Measurements from ENCODE around the gene GPR83. TPM values are rescaled to one million over a fixed set of nuclear protein-coding genes. Genes with fewer than 3 reads are reported as not detected.
"Not testable (repeated sequence)": the region's sequence is repeated elsewhere in the genome, so short reads cannot be mapped to it uniquely, and the experiment has no call there.

GPR83 gene
- total RNA-seq, 1 donor from 2014 or later, result 0.14 TPM

DNA sequence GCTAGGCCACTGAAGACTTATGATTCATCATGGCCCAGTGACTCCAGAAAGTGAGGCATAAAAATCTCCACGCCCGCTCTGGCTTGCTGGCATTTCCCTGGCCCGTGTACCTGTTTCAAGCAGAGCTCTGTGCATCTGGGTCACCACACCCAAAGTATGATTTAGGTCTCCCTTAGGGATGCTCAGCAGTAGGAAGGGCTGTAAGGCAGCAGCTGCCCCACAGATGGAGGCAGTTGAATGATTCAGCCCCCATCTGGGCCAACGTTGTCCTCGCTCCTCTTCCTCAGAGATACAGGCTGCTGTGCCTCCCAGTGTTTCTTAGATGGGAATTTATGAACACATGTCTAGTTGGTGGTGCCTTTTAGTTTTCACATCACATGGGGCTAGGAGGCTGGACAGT lies 21.6 kb downstream of the GPR83 start:
- Mint-ChIP-seq H3K4me1 (ENCODE audit: low read depth, unreplicated experiment) (no peaks in the 10 kb centered on the region), H3K4me3 (ENCODE audit: unreplicated experiment) (no peak overlapping the region), H3K27ac (ENCODE audit: unreplicated experiment) (no peak overlapping the region), H3K36me3 (ENCODE audit: low read depth, unreplicated experiment) (no peaks in the 10 kb centered on the region), H3K9me3 (ENCODE audit: unreplicated experiment) (peaks cover 7% of the 10 kb centered on the region), H3K27me3 (ENCODE audit: low read depth, unreplicated experiment) (peaks cover 6% of the 10 kb centered on the region)
- Histone ChIP-seq H3K9ac (ENCODE audit: low read length) (no peak overlapping the region), H3K4me2 (ENCODE audit: low read length) (no peak overlapping the region), H3K9me3 (ENCODE audit: insufficient read depth, low read depth, low read length) (no peaks in the 10 kb centered on the region), H4K20me1 (ENCODE audit: insufficient read depth, low read length) (no peaks in the 10 kb centered on the region), H3K36me3 (ENCODE audit: insufficient read depth, low read length) (no peaks in the 10 kb centered on the region), H3K4me3 (ENCODE audit: insufficient read depth, low read depth, low read length) (no peak overlapping the region), H3K27ac (ENCODE audit: low read depth, low read length) (no peak overlapping the region), H3K79me2 (ENCODE audit: insufficient read depth, low read length) (no peaks in the 10 kb centered on the region), H2AFZ (ENCODE audit: low read depth, low read length) (no peak overlapping the region), H3K27me3 (ENCODE audit: insufficient read depth, low read length) (no peaks in the 10 kb centered on the region), H3K4me1 (ENCODE audit: insufficient read depth, low read length) (no peaks in the 10 kb centered on the region)
- TF ChIP-seq EZH2 (IDR thresholded peaks at IDR 0.05; ENCODE audit: insufficient read depth, low read length), result no peak
- TF ChIP-seq, protein P1, sequence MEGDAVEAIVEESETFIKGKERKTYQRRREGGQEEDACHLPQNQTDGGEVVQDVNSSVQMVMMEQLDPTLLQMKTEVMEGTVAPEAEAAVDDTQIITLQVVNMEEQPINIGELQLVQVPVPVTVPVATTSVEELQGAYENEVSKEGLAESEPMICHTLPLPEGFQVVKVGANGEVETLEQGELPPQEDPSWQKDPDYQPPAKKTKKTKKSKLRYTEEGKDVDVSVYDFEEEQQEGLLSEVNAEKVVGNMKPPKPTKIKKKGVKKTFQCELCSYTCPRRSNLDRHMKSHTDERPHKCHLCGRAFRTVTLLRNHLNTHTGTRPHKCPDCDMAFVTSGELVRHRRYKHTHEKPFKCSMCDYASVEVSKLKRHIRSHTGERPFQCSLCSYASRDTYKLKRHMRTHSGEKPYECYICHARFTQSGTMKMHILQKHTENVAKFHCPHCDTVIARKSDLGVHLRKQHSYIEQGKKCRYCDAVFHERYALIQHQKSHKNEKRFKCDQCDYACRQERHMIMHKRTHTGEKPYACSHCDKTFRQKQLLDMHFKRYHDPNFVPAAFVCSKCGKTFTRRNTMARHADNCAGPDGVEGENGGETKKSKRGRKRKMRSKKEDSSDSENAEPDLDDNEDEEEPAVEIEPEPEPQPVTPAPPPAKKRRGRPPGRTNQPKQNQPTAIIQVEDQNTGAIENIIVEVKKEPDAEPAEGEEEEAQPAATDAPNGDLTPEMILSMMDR (IDR thresholded peaks at IDR 0.05; ENCODE audit: insufficient read depth, low read depth, low read length), result no peak
- FAIRE-seq (no peak), DNase-seq (ENCODE audit: low read depth) (no peak)

DNA sequence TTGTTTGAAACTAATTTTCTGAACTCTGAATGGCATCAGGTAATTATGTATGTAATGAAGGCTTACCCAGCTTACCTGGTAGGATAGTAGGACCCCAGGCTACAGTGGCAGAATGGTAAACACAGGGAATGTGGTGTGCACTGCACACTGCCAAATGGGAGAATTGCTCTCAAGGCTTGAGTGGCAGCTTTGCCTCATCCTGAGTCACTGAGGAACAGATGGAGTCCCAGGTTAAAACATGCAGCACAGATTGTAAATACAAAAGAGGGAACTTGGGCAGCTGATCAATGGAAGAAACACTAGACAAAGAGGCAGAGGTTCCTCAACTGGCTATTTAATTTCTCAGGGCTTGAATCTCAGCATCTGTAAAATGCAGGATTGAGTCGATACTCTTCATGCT lies 24.4 kb downstream of the GPR83 start:
- no peak for FAIRE-seq
- no peak for DNase-seq (ENCODE audit: low read depth)
- TF ChIP-seq, protein P1 (IDR thresholded peaks at IDR 0.05; ENCODE audit: insufficient read depth, low read depth, low read length), result no peak
- no peak for TF ChIP-seq EZH2 (IDR thresholded peaks at IDR 0.05; ENCODE audit: insufficient read depth, low read length)
- Histone ChIP-seq H3K9ac (ENCODE audit: low read length) (no peak overlapping the region), H4K20me1 (ENCODE audit: insufficient read depth, low read length) (no peaks in the 10 kb centered on the region), H3K79me2 (ENCODE audit: insufficient read depth, low read length) (no peaks in the 10 kb centered on the region), H3K9me3 (ENCODE audit: insufficient read depth, low read depth, low read length) (no peaks in the 10 kb centered on the region), H3K4me2 (ENCODE audit: low read length) (no peak overlapping the region), H3K4me3 (ENCODE audit: insufficient read depth, low read depth, low read length) (no peak overlapping the region), H3K4me1 (ENCODE audit: insufficient read depth, low read length) (no peaks in the 10 kb centered on the region), H3K27ac (ENCODE audit: low read depth, low read length) (no peak overlapping the region), H3K36me3 (ENCODE audit: insufficient read depth, low read length) (no peaks in the 10 kb centered on the region), H2AFZ (ENCODE audit: low read depth, low read length) (no peak overlapping the region), H3K27me3 (ENCODE audit: insufficient read depth, low read length) (no peaks in the 10 kb centered on the region)
- no peak overlapping the region for H3K4me3 Mint-ChIP-seq (ENCODE audit: unreplicated experiment)
- H3K36me3 Mint-ChIP-seq (ENCODE audit: low read depth, unreplicated experiment), result no peaks in the 10 kb centered on the region
- peaks cover 3% of the 10 kb centered on the region for H3K9me3 Mint-ChIP-seq (ENCODE audit: unreplicated experiment)
- H3K4me1 Mint-ChIP-seq (ENCODE audit: low read depth, unreplicated experiment), result no peaks in the 10 kb centered on the region
- H3K27ac Mint-ChIP-seq (ENCODE audit: unreplicated experiment), result no peak overlapping the region
- H3K27me3 Mint-ChIP-seq (ENCODE audit: low read depth, unreplicated experiment), result peaks cover 7% of the 10 kb centered on the region

DNA sequence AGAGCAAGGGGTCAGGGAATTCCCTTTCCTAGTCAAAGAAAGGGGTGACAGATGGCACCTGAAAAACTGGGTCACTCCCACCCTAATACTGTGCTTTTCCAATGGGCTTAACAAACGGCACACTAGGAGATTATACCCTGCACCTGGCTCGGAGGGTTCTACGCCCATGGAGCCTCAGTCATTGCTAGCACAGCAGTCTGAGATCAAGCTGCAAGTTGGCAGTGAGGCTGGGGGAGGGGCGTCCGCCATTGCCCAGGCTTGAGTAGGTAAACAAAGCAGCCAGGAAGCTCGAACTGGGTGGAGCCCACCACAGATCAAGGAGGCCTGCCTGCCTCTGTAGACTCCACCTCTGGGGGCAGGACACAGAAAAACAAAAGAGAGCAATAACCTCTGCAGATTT lies 30.6 kb downstream of the GPR83 start:
- H3K4me1 ChIP-seq (ENCODE audit: insufficient read depth, low read length); H3K4me3 ChIP-seq (ENCODE audit: insufficient read depth, low read depth, low read length); H3K4me3 Mint-ChIP-seq (ENCODE audit: unreplicated experiment); DNase-seq (ENCODE audit: low read depth); H3K4me1 Mint-ChIP-seq (ENCODE audit: low read depth, unreplicated experiment); H3K4me2 ChIP-seq (ENCODE audit: low read length); H3K27ac ChIP-seq (ENCODE audit: low read depth, low read length); H3K27me3 ChIP-seq (ENCODE audit: insufficient read depth, low read length); H3K79me2 ChIP-seq (ENCODE audit: insufficient read depth, low read length); FAIRE-seq; H4K20me1 ChIP-seq (ENCODE audit: insufficient read depth, low read length); H3K9ac ChIP-seq (ENCODE audit: low read length); H3K9me3 ChIP-seq (ENCODE audit: insufficient read depth, low read depth, low read length); H3K36me3 Mint-ChIP-seq (ENCODE audit: low read depth, unreplicated experiment); H2AFZ ChIP-seq (ENCODE audit: low read depth, low read length); H3K36me3 ChIP-seq (ENCODE audit: insufficient read depth, low read length); H3K27ac Mint-ChIP-seq (ENCODE audit: unreplicated experiment): not testable (repeated sequence)
- Mint-ChIP-seq H3K27me3 (ENCODE audit: low read depth, unreplicated experiment) (peaks cover 13% of the 10 kb centered on the region), H3K9me3 (ENCODE audit: unreplicated experiment) (peaks cover 13% of the 10 kb centered on the region)

DNA sequence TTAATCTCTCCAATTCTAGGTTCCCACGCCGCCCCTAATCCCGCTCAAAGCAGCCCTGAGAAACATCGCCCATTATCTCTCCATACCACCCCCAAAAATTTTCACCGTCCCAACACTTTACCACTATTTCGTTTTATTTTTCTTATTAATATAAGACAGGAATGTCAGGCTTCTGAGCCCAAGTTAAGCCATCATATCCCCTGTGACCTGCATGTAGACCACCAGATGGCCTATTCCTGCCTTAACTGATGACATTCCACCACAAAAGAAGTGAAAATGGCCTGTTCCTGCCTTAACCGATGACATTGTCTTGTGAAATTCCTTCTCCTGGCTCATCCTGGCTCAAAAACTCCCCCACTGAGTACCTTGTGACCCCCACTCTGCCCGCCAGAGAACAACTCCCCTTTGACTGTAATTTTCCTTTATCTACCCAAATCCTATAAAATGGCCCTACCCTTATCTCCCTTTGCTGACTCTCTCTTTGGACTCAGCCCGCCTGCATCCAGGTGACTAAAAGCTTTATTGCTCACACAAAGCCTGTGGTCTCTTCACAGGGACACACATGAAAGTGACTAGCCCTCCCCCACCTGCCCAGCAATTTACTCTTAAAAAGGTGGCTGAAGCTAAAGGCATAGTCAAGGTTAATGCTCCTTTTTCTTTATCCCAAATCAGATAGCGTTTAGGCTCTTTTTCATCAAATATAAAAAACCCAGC lies 50.2 kb downstream of the GPR83 start:
- H3K4me3 Mint-ChIP-seq (ENCODE audit: unreplicated experiment); DNase-seq (ENCODE audit: low read depth); H3K36me3 Mint-ChIP-seq (ENCODE audit: low read depth, unreplicated experiment): not testable (repeated sequence)

DNA sequence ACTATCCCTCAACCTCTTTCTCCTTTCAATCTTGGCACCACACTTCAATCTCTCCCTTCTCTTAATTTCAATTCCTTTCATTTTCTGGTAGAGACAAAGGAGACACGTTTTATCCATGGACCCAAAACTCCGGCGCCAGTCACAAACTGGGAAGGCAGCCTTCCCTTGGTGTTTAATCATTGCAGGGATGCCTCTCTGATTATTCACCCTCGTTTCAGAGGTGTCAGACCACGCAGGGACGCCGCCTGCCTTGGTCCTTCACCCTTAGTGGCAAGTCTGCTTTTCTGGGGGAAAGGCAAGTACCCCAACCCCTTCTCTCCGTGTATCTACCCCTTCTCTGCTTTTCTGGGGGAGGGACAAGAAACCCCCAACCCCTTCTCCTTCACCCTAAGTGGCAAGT lies 54.9 kb downstream of the GPR83 start:
- H3K36me3 Mint-ChIP-seq (ENCODE audit: low read depth, unreplicated experiment); H2AFZ ChIP-seq (ENCODE audit: low read depth, low read length); H3K27ac Mint-ChIP-seq (ENCODE audit: unreplicated experiment); H3K4me3 ChIP-seq (ENCODE audit: insufficient read depth, low read depth, low read length); H3K9me3 ChIP-seq (ENCODE audit: insufficient read depth, low read depth, low read length); H3K4me1 Mint-ChIP-seq (ENCODE audit: low read depth, unreplicated experiment); H3K9me3 Mint-ChIP-seq (ENCODE audit: unreplicated experiment); H3K27me3 ChIP-seq (ENCODE audit: insufficient read depth, low read length); H3K4me3 Mint-ChIP-seq (ENCODE audit: unreplicated experiment); DNase-seq (ENCODE audit: low read depth); H3K27me3 Mint-ChIP-seq (ENCODE audit: low read depth, unreplicated experiment); H3K27ac ChIP-seq (ENCODE audit: low read depth, low read length); H3K9ac ChIP-seq (ENCODE audit: low read length); FAIRE-seq; H4K20me1 ChIP-seq (ENCODE audit: insufficient read depth, low read length); H3K4me2 ChIP-seq (ENCODE audit: low read length); H3K79me2 ChIP-seq (ENCODE audit: insufficient read depth, low read length); H3K4me1 ChIP-seq (ENCODE audit: insufficient read depth, low read length); H3K36me3 ChIP-seq (ENCODE audit: insufficient read depth, low read length): not testable (repeated sequence)

More for the DNA sequence above, 50.2 kb downstream of the GPR83 start:
- H4K20me1 ChIP-seq (ENCODE audit: insufficient read depth, low read length); H3K9ac ChIP-seq (ENCODE audit: low read length); H3K4me1 Mint-ChIP-seq (ENCODE audit: low read depth, unreplicated experiment); H3K4me1 ChIP-seq (ENCODE audit: insufficient read depth, low read length); H3K79me2 ChIP-seq (ENCODE audit: insufficient read depth, low read length); H3K9me3 ChIP-seq (ENCODE audit: insufficient read depth, low read depth, low read length); H3K4me2 ChIP-seq (ENCODE audit: low read length); H3K27ac ChIP-seq (ENCODE audit: low read depth, low read length); H2AFZ ChIP-seq (ENCODE audit: low read depth, low read length); FAIRE-seq; H3K27ac Mint-ChIP-seq (ENCODE audit: unreplicated experiment); H3K36me3 ChIP-seq (ENCODE audit: insufficient read depth, low read length); H3K27me3 Mint-ChIP-seq (ENCODE audit: low read depth, unreplicated experiment); H3K4me3 ChIP-seq (ENCODE audit: insufficient read depth, low read depth, low read length); H3K27me3 ChIP-seq (ENCODE audit: insufficient read depth, low read length): not testable (repeated sequence)
- peaks cover 13% of the 10 kb centered on the region for H3K9me3 Mint-ChIP-seq (ENCODE audit: unreplicated experiment)
